RPMI7951 (cell line): ENCODE results near the gene NCBP1. TPM values are rescaled to one million over a fixed set of nuclear protein-coding genes. Genes with fewer than 3 reads are reported as not detected.
A peak's percentile ranks its signal among the peaks of the same experiment; 100 is the strongest.
"Not testable (repeated sequence)": the region's sequence is repeated elsewhere in the genome, so short reads cannot be mapped to it uniquely, and the experiment has no call there.

Experiments
- DNase-seq: peaks from one replicate; pipeline ENCODE4 v3.0.0-alpha.2; 2012; ENCODE audit warnings: low read depth
- total RNA-seq: library from RNA; depleted of rRNA; stranded (reverse); fragments of >200 nt; shearing (Covaris generic); gene quantifications from 2 replicates; pipeline ENCODE4 v1.2.3, GENCODE V29; 2014

NCBP1 gene
- total RNA-seq, 1 experiment from 2014 or later, result 56.4 TPM

DNA sequence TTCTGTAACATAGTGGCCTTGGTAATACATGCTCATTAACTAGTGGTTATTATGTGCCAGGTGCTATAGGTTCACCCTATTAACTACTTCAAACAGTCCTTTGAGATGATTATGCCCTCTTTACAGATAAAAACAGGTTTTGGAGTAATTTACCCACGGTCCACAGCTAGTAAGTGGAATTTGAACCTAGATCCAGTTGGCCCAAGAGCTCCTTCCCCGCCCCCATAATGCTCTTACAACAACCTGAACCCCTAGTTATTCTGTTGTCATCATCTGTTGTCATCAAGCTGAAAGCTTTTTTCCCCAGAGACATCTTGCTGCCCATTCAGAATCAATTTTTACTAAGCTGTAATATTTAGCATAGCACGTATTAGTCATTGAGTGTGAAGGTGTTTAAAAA lies 40.3 kb downstream of the NCBP1 start:
- DNase-seq, result no peak

DNA sequence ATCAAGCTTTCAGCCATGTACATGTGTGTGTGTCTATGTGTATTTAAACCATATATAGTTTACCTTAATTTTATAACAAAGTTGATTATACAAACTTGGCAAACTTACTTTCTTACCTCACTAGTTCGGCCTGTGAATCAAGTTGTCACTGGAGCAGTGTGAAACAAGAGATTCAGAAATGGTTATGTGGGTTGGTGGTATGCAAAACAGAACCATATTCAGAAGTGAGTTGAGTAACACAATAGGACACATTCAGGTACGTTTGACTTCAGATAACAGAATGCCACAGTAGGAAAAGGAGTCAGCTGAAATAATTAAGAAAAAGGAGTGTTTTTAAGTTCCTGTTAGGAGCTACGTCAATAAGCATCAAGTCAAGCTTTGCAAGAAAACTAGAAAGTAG lies 42.0 kb downstream of the NCBP1 start:
- DNase-seq, result no peak

GRCh38 chr9:97682242-97682641 lies 48.6 kb downstream of the NCBP1 start:
- no peak for DNase-seq

DNA sequence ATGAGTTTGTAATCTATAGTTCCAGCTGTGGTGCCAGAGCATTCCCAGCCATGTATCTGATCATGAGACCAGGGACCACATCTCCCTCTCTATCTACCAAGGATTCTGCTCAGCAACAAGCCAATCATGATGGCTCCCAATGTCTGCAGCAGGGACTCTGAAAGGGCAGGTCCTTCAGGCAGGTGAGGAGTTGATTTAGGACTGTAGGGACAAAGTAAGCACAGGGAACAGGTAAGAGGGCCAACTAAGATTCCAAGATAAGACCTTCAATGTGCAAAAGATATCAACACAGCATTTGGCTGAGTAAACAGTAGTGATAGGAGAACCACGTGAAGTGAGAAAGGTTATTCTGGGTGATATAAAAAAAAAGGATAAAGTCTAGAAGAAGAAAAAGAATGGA lies 55.0 kb downstream of the NCBP1 start:
- DNase-seq, result no peak

GRCh38 chr9:97689401-97690180 lies 56.0 kb downstream of the NCBP1 start:
- DNase-seq, result no peak

- no peak for DNase-seq
Measured at GRCh38 chr9:97694769-97695168, 61.1 kb downstream of the NCBP1 start.

DNA sequence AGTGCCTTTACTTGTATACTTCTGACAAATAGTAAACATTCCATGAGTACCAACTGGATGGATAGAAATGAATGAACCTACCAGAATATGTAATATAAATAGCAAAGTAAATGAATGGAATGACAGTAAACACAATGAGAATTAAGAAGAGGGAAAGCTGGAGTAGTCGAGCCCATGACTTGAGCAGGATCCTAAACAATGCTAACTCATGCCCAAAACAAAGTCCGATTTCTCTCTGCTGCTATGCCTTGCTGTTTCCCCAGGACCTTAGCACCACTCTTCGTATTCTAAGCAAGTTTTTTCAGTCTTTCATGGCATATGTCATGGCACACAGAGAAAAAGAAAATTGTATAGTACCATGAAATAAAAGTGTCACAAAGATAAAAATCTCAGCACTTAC lies 61.8 kb downstream of the NCBP1 start:
- DNase-seq, result no peak

- DNase-seq, result no peak
Measured at GRCh38 chr9:97695995-97696802, 62.6 kb downstream of the NCBP1 start.

DNA sequence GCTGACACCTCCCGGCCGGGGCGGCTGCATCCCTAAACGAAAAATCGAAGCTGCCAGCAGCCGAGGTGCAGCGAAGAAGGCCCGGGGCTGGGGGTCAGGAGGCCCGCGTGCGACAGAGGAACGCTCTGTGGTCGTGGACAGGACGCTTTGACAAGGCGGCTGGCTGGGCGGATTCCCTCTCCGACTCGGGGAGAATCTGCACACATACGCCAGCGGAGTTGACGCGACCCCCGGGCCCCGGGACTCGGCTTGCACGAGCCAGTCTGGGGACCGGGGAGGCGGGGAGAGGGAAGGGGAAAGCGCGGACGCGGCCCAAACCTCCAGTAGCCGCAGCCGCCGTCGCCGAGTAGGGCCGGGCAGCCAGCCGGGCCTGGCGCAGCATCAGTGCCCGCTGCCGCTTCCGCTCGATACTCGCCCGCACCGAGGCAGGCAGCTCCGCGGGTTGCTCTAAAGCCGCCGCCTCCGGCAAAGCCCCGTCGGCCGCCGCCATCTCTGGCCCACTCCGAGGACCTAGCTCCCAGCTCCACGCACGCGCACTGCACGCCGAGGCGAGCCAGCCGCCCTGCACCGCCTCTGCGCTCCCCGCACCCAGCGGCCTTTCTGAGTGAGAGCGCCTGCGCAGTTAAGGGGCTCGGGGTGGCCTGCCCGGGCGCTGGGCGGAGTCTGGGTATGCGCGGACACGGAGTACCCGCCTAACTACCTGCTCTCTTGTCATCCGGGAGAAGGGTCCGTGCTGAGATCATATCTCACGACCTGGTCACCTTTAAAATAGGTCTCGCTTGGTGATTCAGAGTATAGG lies 63.4 kb downstream of the NCBP1 start, which contains the start of gene XPA:
Gene XPA, minus strand, starts transcription at position 538 of the 799 bp plus-strand sequence. Its CDS starts 48 bp downstream, at position 490.
- peak; percentile 93 for DNase-seq

DNA sequence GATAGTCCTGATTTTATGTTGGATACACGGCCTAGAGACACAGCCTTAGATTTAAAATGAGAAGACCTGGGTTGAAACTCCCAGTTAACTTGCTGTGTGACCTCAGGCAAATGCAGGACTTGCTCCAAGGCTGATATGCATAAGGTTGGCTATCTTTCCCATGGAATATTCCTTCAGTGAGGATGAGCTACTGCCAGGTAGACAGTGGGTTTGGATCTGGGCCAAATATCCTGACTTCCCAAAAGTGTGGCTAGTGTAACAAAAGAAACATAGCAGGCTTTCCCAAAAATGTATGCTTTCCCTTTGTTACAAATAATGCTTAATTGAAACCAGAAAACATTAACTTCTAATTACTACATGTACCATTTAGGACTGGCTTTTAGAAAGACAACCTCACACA lies 64.2 kb downstream of the NCBP1 start:
- no peak for DNase-seq

DNA sequence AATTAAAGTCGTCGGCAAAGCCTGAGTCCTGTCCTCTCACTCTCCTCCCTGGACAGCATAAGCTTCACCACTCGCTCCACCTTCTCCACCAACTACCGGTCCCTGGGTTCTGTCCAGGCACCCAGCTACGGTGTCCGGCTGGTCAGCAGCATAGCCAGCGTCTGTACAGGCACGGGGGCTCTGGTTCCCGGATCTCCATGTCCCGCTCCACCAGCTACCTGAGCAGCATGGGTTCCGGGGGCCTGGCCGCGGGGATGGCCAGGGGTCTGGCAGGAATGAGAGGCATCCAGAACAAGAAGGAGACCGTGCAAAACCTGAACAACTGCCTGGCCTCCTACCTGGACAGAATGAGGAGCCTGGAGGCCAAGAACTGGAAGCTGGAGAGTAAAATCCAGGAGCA lies 65.2 kb downstream of the NCBP1 start:
- DNase-seq, result no peak

DNA sequence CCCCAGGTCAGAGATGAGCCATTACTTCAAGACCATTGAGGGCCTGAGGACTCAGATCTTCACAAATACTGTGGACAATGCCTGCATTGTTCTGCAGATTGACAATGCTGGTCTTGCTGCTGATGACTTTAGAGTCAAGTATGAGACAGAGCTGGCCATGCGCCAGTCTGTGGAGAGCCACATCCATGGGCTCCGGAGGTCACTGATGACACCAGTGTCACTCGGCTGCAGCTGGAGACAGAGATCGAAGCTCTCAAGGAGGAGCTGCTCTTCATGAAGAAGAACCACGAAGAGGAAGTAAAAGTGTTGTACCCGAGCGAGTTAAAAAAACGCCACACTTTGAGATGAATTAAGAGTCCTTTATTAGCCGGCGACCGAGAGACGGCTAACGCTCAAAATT lies 65.7 kb downstream of the NCBP1 start:
- DNase-seq, result peak; percentile 38

GRCh38 chr9:97699824-97700223 lies 66.2 kb downstream of the NCBP1 start:
- DNase-seq, result not testable (repeated sequence)

GRCh38 chr9:97703437-97704344 lies 70.1 kb downstream of the NCBP1 start:
- peak; percentile 72 for DNase-seq

DNA sequence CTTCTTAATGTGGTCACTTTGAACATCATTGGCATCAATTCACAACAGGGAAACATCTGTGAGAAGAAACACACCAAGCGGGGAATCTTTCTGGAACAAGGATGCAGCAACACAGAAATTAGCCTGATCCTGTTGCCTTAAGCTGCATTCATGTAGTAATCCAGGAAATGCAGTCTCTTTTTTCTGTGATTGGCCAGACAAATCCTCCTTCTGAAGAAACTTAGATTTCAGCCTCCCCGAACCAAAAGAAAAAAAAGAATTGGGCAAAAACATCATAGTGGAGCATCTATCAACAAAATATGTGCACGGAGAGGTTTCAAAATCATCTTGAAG lies 70.7 kb downstream of the NCBP1 start:
- no peak for DNase-seq

- DNase-seq, result no peak
Measured at GRCh38 chr9:97704851-97705250, 71.2 kb downstream of the NCBP1 start.

DNA sequence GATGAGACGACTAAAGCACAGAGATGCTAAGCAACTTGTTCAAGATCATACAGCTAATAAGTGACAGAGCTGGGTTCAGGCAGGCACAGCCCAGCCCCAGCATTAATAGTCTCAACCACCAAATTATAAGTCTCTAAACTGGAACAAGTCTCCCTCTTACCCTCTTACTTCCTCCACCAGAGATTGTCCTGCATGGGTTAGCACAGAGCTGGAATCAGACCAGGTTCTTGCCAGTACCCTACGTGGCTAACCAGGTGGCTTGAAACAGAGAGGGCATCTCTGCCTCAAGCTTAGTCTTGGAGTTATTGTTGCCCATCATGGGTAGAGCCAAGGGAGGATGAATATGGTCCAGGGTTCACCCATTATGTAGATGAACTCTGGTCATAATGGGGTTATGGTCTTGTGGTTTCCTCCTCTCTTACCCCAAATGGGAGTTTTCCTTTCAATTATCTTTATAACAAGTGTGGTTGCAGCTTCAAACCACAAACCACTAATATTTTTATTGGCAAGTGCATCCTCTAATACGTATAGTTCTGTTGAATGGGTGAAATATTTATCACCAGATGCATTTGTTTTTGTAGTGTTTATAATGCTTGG lies 71.8 kb downstream of the NCBP1 start:
- no peak for DNase-seq

DNA sequence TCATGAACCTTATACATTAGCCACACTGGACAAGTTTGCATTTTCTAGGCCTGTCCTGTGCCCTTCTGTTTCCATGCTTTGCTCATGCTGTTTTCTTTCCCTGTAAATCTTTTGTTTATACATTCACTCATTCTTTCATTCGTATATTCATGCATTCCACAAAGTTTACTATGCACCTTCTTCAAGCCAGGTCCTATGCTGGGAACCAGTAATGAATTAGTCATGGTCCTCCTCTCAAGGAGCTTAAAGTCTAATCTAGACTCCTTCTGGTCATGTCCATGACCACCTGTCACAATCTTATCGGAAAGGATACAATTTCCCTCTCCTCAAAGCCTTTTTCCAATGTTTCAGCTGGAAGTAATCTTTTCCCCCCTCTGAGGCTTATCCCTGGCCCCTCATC lies 72.6 kb downstream of the NCBP1 start:
- DNase-seq, result no peak

DNA sequence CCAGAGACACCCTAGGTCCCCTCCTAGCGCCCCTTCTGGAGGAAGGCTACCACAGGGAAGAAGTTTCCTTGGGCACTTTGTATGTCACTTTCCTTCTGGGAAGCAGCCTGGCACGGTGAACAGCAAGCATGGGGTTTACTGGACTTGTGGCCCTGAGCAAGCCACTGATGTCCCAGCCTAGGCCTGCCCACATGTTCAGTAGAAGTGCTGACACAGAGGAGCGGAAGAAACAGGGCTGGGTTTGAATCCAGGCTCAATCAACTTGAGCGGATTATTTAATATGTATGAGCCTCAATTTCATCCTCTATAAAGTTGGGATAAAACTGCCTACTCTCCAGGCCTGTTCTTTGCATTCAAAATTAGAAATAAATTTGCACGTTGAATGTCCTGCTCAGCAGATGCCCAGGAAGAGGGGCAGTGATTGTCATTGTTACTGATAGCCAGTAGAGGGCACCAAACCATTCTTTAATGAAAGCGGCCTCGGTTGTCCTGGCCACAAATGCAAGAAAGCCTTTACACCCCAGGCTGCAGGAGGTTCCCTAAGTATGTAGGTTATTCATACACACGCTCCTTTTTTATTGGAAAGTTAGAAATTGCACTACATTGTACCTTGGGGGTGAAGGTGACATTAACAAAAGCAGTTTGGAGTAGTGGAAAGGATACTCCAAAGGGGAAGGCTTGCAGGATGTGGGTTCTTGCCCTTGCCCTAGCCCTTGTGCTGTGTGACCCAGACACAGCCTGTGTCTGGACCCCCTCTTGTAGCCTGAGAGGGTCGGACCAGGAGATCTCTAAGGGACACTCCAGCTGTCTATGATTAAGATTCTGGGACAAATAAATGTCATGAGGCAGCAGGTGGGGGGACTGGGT lies 77.0 kb downstream of the NCBP1 start:
- peak; percentile 63 for DNase-seq

- DNase-seq, result no peak
Measured at GRCh38 chr9:97711223-97711626, 77.6 kb downstream of the NCBP1 start.
